GM20000 (cell line): Measurements from ENCODE around the gene MMEL1.

Experiments
- DNase-seq: peaks from one replicate; pipeline ENCODE4 v3.0.0; 2012; ENCODE audit warnings: low spot score
- TF ChIP-seq, protein P1 (sequence below): IDR thresholded peaks from 2 replicates; pipeline ENCODE4 v1.5.1; 2012; ENCODE audit warnings: mild to moderate bottlenecking, control low read depth; ENCODE audit errors: extremely low read depth, missing control alignments

Gene MMEL1

GRCh38 chr1:2542246-2542915 is 90.4 kb downstream of the MMEL1 start:
- TF ChIP-seq, protein P1, sequence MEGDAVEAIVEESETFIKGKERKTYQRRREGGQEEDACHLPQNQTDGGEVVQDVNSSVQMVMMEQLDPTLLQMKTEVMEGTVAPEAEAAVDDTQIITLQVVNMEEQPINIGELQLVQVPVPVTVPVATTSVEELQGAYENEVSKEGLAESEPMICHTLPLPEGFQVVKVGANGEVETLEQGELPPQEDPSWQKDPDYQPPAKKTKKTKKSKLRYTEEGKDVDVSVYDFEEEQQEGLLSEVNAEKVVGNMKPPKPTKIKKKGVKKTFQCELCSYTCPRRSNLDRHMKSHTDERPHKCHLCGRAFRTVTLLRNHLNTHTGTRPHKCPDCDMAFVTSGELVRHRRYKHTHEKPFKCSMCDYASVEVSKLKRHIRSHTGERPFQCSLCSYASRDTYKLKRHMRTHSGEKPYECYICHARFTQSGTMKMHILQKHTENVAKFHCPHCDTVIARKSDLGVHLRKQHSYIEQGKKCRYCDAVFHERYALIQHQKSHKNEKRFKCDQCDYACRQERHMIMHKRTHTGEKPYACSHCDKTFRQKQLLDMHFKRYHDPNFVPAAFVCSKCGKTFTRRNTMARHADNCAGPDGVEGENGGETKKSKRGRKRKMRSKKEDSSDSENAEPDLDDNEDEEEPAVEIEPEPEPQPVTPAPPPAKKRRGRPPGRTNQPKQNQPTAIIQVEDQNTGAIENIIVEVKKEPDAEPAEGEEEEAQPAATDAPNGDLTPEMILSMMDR = no peak
- no peak for DNase-seq

GRCh38 chr1:2541619-2542245 is 91.1 kb downstream of the MMEL1 start:
- TF ChIP-seq, protein P1 = no peak
- DNase-seq = no peak

- TF ChIP-seq, protein P1 = no peak
- DNase-seq = no peak
Measured at GRCh38 chr1:2540816-2541492, 91.9 kb downstream of the MMEL1 start.
